Activated naive CD8-positive, alpha-beta T cell treated with anti-CD3 and anti-CD28 coated beads for 36 hours (primary cell): ENCODE measurements around the gene KRT26. TPM values are rescaled to one million over a fixed set of nuclear protein-coding genes. Genes with fewer than 3 reads are reported as not detected.

Experiments
- DNase-seq: peaks from one replicate; pipeline ENCODE4 v3.0.0; 2021
- H3K27ac Mint-ChIP-seq: one replicate; pipeline ENCODE4 v1.8.0; 2022; ENCODE audit warnings: mild to moderate bottlenecking, moderate library complexity, mixed read lengths
- H3K27me3 Mint-ChIP-seq: one replicate; pipeline ENCODE4 v1.8.0; 2022; ENCODE audit warnings: mild to moderate bottlenecking, mixed read lengths
- H3K36me3 Mint-ChIP-seq: one replicate; pipeline ENCODE4 v1.8.0; 2021; ENCODE audit warnings: mild to moderate bottlenecking, mixed read lengths
- H3K4me1 Mint-ChIP-seq: one replicate; pipeline ENCODE4 v1.8.0; 2021; ENCODE audit warnings: mixed read lengths
- H3K4me3 Mint-ChIP-seq: one replicate; pipeline ENCODE4 v1.8.0; 2022; ENCODE audit warnings: mild to moderate bottlenecking, moderate library complexity, mixed read lengths
- H3K9me3 Mint-ChIP-seq: one replicate; pipeline ENCODE4 v1.8.0; 2022; ENCODE audit warnings: mixed read lengths
- total RNA-seq, 2 experiments: library from RNA; stranded (reverse); gene quantifications; one replicate each; pipeline ENCODE4 v1.2.3, GENCODE V29; 2021

KRT26 gene
- total RNA-seq, 2 experiments from 2014 or later: not detected

DNA sequence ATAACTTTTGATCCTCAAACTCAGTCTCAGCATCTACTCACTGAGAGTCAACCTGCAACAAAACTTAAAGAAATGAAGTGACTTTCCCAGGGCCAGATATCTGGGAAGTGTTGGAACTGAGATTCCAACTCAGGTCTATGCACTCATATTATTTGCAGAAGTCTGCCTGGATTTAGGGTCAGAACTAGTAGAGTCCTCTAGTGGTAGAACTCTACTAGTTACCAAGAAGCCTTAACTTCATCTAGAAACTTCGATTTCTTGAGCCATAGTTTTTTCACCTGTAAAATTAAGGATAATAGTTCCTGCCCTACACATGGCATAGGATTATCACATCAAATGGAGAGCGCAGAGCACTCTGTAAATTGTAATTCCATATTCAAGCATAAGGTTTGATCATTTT is 45.1 kb downstream of the KRT26 start:
- H3K4me3 Mint-ChIP-seq: no peak overlapping the region
- H3K9me3 Mint-ChIP-seq: no peaks in the 10 kb centered on the region
- H3K4me1 Mint-ChIP-seq: peaks cover 3% of the 10 kb centered on the region
- no peak for DNase-seq
- no peak overlapping the region for H3K27ac Mint-ChIP-seq
- no peaks in the 10 kb centered on the region for H3K36me3 Mint-ChIP-seq
- peaks cover 11% of the 10 kb centered on the region for H3K27me3 Mint-ChIP-seq

GRCh38 chr17:40724656-40725055 is 47.3 kb downstream of the KRT26 start:
- Mint-ChIP-seq H3K27ac (no peak overlapping the region), H3K9me3 (no peaks in the 10 kb centered on the region), H3K27me3 (peaks cover 12% of the 10 kb centered on the region), H3K4me1 (peaks cover 3% of the 10 kb centered on the region), H3K4me3 (no peak overlapping the region), H3K36me3 (no peaks in the 10 kb centered on the region)
- no peak for DNase-seq

- Mint-ChIP-seq H3K27me3 (peaks cover 12% of the 10 kb centered on the region), H3K9me3 (no peaks in the 10 kb centered on the region), H3K4me3 (no peak overlapping the region), H3K36me3 (no peaks in the 10 kb centered on the region), H3K27ac (no peak overlapping the region), H3K4me1 (no peaks in the 10 kb centered on the region)
- no peak for DNase-seq
Observed at GRCh38 chr17:40722241-40722640, 49.8 kb downstream of the KRT26 start.

DNA sequence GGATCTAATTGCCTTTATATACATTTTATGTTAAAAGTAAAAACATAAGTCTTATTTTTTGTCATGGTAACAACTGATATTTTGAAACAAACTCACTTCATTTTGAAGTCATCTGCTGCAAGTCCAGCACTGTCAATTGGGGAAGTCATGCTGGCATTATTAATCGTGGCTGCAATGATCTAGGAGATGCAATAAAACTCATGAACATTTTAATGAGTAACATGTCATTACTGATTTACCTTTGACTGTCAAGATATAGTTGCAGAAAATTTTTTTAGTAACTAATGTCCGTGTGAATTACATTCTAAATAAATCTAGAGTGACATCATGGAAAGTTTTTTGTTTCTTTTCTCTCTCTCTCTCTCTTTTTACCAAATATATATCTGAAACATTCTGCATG is 51.1 kb downstream of the KRT26 start:
- no peaks in the 10 kb centered on the region for H3K4me1 Mint-ChIP-seq
- H3K4me3 Mint-ChIP-seq: no peak overlapping the region
- H3K27ac Mint-ChIP-seq: no peak overlapping the region
- DNase-seq: no peak
- H3K9me3 Mint-ChIP-seq: no peaks in the 10 kb centered on the region
- peaks cover 15% of the 10 kb centered on the region for H3K27me3 Mint-ChIP-seq
- H3K36me3 Mint-ChIP-seq: no peaks in the 10 kb centered on the region

DNA sequence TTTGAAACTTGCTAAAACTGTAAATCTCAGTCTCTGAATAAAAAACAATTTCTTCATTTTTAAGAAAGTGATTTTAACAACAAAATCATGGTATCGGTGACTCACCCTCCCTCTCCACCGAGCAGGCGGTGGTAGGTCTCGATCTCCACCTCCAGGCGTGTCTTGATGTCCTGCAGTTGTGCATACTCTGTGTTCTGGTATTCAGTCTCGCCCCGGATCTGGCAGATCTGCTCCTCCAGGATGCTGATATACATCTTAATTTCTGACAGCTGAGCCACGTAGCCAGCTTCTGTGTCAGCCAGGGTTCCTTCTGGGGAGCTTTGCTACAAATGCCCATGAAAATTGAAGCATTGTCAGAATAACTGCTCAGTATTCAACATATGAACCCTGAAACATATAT is 53.1 kb downstream of the KRT26 start:
- Mint-ChIP-seq H3K4me1 (no peaks in the 10 kb centered on the region), H3K27ac (no peak overlapping the region), H3K4me3 (no peak overlapping the region), H3K9me3 (no peaks in the 10 kb centered on the region), H3K36me3 (no peaks in the 10 kb centered on the region), H3K27me3 (peaks cover 14% of the 10 kb centered on the region)
- DNase-seq: no peak

GRCh38 chr17:40717776-40718175 is 54.2 kb downstream of the KRT26 start:
- H3K4me1 Mint-ChIP-seq: no peaks in the 10 kb centered on the region
- no peak for DNase-seq
- no peak overlapping the region for H3K27ac Mint-ChIP-seq
- H3K27me3 Mint-ChIP-seq: peaks cover 11% of the 10 kb centered on the region
- H3K9me3 Mint-ChIP-seq: no peaks in the 10 kb centered on the region
- no peaks in the 10 kb centered on the region for H3K36me3 Mint-ChIP-seq
- H3K4me3 Mint-ChIP-seq: no peak overlapping the region

Other genes with a start within 250 kb of the KRT26 start
- 100 to 1,000 TPM; 260 to 274 TPM for gene CCR7, start 206.7 kb downstream of the KRT26 start, total RNA-seq
- gene SMARCE1, start 124.4 kb downstream of the KRT26 start, total RNA-seq: 100 to 1,000 TPM; 107 to 118 TPM
- under 1 TPM in 1 of 2 experiments, not detected in 1; 0.22 TPM for gene KRT222, start 107.0 kb downstream of the KRT26 start, total RNA-seq
- not detected for gene KRT24, start 68.4 kb downstream of the KRT26 start, total RNA-seq
- gene KRT25, start 16.9 kb downstream of the KRT26 start, total RNA-seq: not detected
- not detected for gene KRT27, start 10.3 kb upstream of the KRT26 start, total RNA-seq
- gene KRT28, start 27.8 kb upstream of the KRT26 start, total RNA-seq: not detected
- gene KRT10, start 50.4 kb upstream of the KRT26 start, total RNA-seq: 10 to 100 TPM; 41.9 to 48.6 TPM
- not detected for gene KRT12, start 95.0 kb upstream of the KRT26 start, total RNA-seq
- gene KRT20, start 113.0 kb upstream of the KRT26 start, total RNA-seq: not detected
- gene KRT23, start 165.4 kb upstream of the KRT26 start, total RNA-seq: not detected
- not detected for gene KRT39, start 194.7 kb upstream of the KRT26 start, total RNA-seq
- not detected for gene KRT40, start 212.1 kb upstream of the KRT26 start, total RNA-seq
- gene KRTAP3-3, start 222.0 kb upstream of the KRT26 start, total RNA-seq: not detected
- not detected for gene KRTAP3-2, start 227.7 kb upstream of the KRT26 start, total RNA-seq
- not detected for gene KRTAP3-1, start 236.9 kb upstream of the KRT26 start, total RNA-seq